H1 (cell line): ENCODE results near the gene EPS8. TPM values are rescaled to one million over a fixed set of nuclear protein-coding genes. Genes with fewer than 3 reads are reported as not detected.

Experiments used
- BACH1 ChIP-seq: IDR thresholded peaks from 2 replicates; pipeline ENCODE4 v1.6.1; 2012; ENCODE audit warnings: low read length, improper control_type of control experiment
- CHD2 ChIP-seq: IDR thresholded peaks from 2 replicates; pipeline ENCODE4 v1.6.1; 2012; ENCODE audit warnings: low read length, improper control_type of control experiment
- CHD7 ChIP-seq: fragments of 300-600 bp; sonication (generic); IDR thresholded peaks from 2 replicates; pipeline ENCODE4 v1.7.1; 2012; ENCODE audit warnings: low read length, moderate library complexity, mild to moderate bottlenecking, inconsistent platforms; ENCODE audit not compliant: insufficient replicate concordance
- KDM1A ChIP-seq: fragments of 200-600, 300-600 bp; sonication (generic); IDR thresholded peaks from 2 replicates; pipeline ENCODE4 v1.7.1; 2016; ENCODE audit warnings: mild to moderate bottlenecking, low read length, borderline replicate concordance
- SUZ12 ChIP-seq: fragments of 200-600 bp; sonication (generic); IDR thresholded peaks from 2 replicates; pipeline ENCODE4 v1.6.1; 2012; ENCODE audit warnings: mild to moderate bottlenecking, inconsistent platforms, low read length, moderate library complexity, mixed read lengths
- polyA plus RNA-seq, 7 experiments: library from polyadenylated mRNA; depleted of rRNA in 3 of 7; stranded (reverse) in 5 of 7; unstranded in 2 of 7; fragments of >200 nt in 5 of 7; fragments of 200-250 nt in 2 of 7; gene quantifications; 1 replicate in 5 of 7; 2 replicates in 1 of 7; 4 replicates in 1 of 7; pipeline versions ENCODE4 v1.2.1 to v1.2.3, GENCODE V29; 2011 to 2013; ENCODE audit warnings: missing spikeins in 2 of 7, mixed read lengths in 2 of 7
- total RNA-seq: library from RNA; stranded (reverse); fragmentation: NEBNext Ultra II Directional; extraction: Animal tissue kit (Norgen Biotek cat#: 25700); gene quantifications from 2 replicates; pipeline ENCODE4 v1.2.1, GENCODE V29; 2021

The EPS8 gene
- total and polyA plus RNA-seq, 2 of the 8 experiments (the other 6 are each of a cell fraction or from before 2014, with no cell fraction given), result 3.0 to 4.6 TPM

- TF ChIP-seq CHD7 (no peak), CHD2 (no peak), BACH1 (no peak), KDM1A (no peak), SUZ12 (no peak)
- TF ChIP-seq, all 59 proteins: peak for 0
Measured at GRCh38 chr12:15829949-15830348, 40.8 kb upstream of the EPS8 start (continued).
